ENCODE data around the gene RPH3AL. TPM values are rescaled to one million over a fixed set of nuclear protein-coding genes. Genes with fewer than 3 reads are reported as not detected.

The RPH3AL gene
- total and polyA plus RNA-seq, 10 donors, result 4.8 to 182 (median 49.1) TPM

DNA sequence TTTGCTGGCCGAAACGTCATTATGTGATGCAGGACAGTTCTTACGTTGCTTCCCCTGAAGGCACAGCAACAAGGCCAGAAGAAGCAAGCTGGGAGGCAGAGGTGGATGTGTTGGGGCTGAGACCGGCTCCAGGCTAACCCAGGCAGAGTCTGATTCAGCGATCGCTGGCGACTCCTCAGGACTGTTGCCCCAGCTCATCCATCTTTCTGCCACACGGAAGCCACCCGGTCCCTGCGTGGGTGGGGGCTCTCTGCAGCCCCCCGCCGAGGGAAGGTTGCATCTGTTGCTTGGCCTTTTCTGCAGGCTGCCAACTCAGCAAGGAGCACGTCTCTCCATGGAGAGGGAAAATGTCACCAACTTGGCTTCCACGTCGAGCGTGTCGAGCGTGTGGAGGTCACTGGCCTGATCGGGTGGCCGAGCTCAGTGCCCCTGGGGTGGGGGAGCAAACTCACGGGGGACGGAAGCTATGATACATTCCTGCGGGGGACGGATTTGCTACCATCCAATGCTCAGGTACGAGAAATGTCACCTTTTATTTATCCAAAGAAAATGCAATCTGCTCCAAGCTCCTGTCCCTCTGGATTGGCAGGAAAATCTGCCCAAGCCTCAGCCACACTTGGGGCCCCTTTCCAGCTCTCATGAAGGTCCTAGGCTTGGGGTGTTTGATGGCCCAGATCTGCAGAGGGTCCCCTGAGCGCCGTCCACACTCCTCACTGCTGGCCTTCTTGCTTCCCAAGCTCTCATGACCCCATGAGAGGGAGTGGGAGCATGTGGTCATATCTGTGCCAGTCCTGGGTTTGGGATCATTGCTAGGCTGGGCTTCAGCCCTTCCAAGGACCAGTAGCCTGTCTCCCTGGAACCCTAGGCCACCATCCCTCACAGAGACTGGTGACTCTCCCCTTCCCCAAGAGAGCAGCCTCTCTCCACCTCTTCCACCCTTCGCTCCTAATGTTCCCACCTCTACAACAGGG is 69.4 kb downstream of the RPH3AL start:
- H3K36me3 ChIP-seq, result peaks cover 0 to 15% (median 2%) of the 10 kb centered on the region in 6 donors
- TF ChIP-seq POLR2AphosphoS5 (IDR thresholded peaks at IDR 0.05), result no peak
- TF ChIP-seq POLR2A (IDR thresholded peaks at IDR 0.05), result no peak
- TF ChIP-seq CTCF (IDR thresholded peaks at IDR 0.05 in 8 of 11, conservative IDR thresholded peaks at IDR 0.05 in 3 of 11), result no peak
- H3K27ac ChIP-seq, result no peak overlapping the region
- no peaks in the 10 kb centered on the region for H3K9me3 ChIP-seq
- no peaks in the 10 kb centered on the region for H3K27me3 ChIP-seq (replicated peaks in 1 of 7)
- intact Hi-C loops (cut with DNase I; ENCODE audit: low total_unique reads), result no loop called here
- DNase-seq, result peak; percentile 40
- no peak overlapping the region for H3K4me3 ChIP-seq
- H3K4me1 ChIP-seq, result peaks cover 0 to 28% (median 7%) of the 10 kb centered on the region in 6 donors
- WGBS, 5 donors, result 81 to 89% (median 84%) methylated on average over 24 to 28 of the region's 28 CpGs

DNA sequence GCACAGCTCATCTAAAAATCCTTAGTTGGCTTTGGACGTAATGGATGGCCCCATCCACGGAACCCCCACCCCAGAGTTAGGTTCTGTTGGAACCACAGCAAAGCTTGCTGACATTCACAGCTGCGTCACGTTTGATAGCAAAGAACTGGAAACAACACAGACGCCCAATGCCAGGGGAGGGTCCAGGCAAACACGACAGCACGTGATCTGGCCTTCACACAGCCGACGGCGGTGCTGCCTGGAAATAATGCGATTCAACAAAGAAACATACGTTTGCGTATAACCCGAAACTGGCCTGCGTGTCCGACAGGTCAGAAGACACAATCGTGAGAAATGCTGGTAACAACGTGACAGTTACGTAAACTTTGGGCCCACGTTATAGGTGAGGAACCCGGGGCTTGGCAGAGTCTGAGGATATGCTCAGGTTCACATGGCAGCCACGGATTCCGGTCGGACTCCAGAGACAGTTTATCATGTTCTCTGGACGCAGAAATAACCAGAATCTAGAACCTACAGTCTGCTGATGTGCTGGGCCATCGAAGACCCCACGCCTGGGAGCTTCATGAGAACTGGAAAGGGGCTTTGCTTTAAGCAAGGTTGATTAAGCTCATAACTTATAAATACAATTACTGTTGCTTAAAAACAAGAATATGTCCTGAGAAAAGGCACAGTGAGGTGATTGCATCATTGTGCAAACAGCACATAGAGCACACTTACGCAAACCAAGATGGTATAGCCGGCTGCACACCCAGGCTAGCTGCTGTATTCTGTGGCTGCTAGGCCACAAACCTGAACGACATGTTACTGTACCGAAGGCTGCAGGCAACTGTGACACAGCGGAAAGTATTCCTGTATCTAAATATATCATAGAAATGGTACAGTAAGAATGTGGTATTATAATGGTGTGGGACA is 70.4 kb downstream of the RPH3AL start:
- peak overlapping the region in 1 of 8 donors; percentile 79 for H3K27ac ChIP-seq
- intact Hi-C loops (cut with DNase I; ENCODE audit: low total_unique reads), result no loop called here
- peak; percentile 16 for DNase-seq
- no peaks in the 10 kb centered on the region for H3K27me3 ChIP-seq (replicated peaks in 1 of 7)
- no peaks in the 10 kb centered on the region for H3K9me3 ChIP-seq
- no peak for TF ChIP-seq POLR2A (IDR thresholded peaks at IDR 0.05)
- no peak for TF ChIP-seq POLR2AphosphoS5 (IDR thresholded peaks at IDR 0.05)
- no peak for TF ChIP-seq CTCF (IDR thresholded peaks at IDR 0.05 in 8 of 11, conservative IDR thresholded peaks at IDR 0.05 in 3 of 11)
- H3K4me1 ChIP-seq, result peaks cover 0 to 28% (median 7%) of the 10 kb centered on the region in 6 donors
- WGBS, 5 donors, result 75 to 88% (median 80%) methylated on average over 31 to 32 of the region's 32 CpGs
- no peak overlapping the region for H3K4me3 ChIP-seq
- H3K36me3 ChIP-seq, result peaks cover 0 to 15% (median 2%) of the 10 kb centered on the region in 6 donors

- Histone ChIP-seq H3K27ac (peak overlapping the region in 4 of 8 donors; percentile 41 to 79 (median 76)), H3K4me3 (no peak overlapping the region), H3K36me3 (peaks cover 0 to 15% (median 2%) of the 10 kb centered on the region in 6 donors), H3K9me3 (no peaks in the 10 kb centered on the region), H3K4me1 (peaks cover 0 to 28% (median 7%) of the 10 kb centered on the region in 6 donors), H3K27me3 (replicated peaks in 1 of 7) (no peaks in the 10 kb centered on the region)
- intact Hi-C loops (cut with DNase I; ENCODE audit: low total_unique reads), result no loop called here
- TF ChIP-seq POLR2A (IDR thresholded peaks at IDR 0.05) (no peak), CTCF (IDR thresholded peaks at IDR 0.05 in 8 of 11, conservative IDR thresholded peaks at IDR 0.05 in 3 of 11) (no peak), POLR2AphosphoS5 (IDR thresholded peaks at IDR 0.05) (no peak)
- WGBS, 5 donors, result 78 to 87% (median 83%) methylated on average over 21 of the region's 21 CpGs
- peak; percentile 40 for DNase-seq
Measured at GRCh38 chr17:281365-281999, 71.1 kb downstream of the RPH3AL start.
